ENCODE results near the gene SNTA1. TPM values are rescaled to one million over a fixed set of nuclear protein-coding genes. Genes with fewer than 3 reads are reported as not detected.

Gene SNTA1
- total and polyA plus RNA-seq, 2 of the 13 experiments (the other 11 are each of a cell fraction or from before 2014, with no cell fraction given): 16.4 to 18.3 TPM

GRCh38 chr20:33443006-33443511 is 504 bp downstream of the SNTA1 start (continued):
- no peak for TF ChIP-seq ARNT2 (CRISPR knock-in tag; IDR thresholded peaks at IDR 0.05; ENCODE audit: low read depth)
- TF ChIP-seq ZNF784 (CRISPR knock-in tag; IDR thresholded peaks at IDR 0.05; ENCODE audit: borderline replicate concordance): no peak
- peak; percentile 55; the same call in 1 of the 2 replicates for TF ChIP-seq EED (CRISPR knock-in tag; IDR thresholded peaks at IDR 0.05)
- TF ChIP-seq ZNF574 (CRISPR knock-in tag; IDR thresholded peaks at IDR 0.05): no peak
- no peak for TF ChIP-seq ZNF781 (CRISPR knock-in tag; IDR thresholded peaks at IDR 0.05; ENCODE audit: borderline replicate concordance, not compliant biosample characterization)
- peak; percentile 69; the same call in 1 of the 2 replicates for TF ChIP-seq MTA1 (CRISPR knock-in tag; IDR thresholded peaks at IDR 0.05; ENCODE audit: borderline replicate concordance)
- no peak for TF ChIP-seq NFYC (CRISPR knock-in tag; IDR thresholded peaks at IDR 0.05)
- no peak for TF ChIP-seq RAD21 (CRISPR knock-in tag; IDR thresholded peaks at IDR 0.05)
- no peak for TF ChIP-seq ZNF496 (CRISPR knock-in tag; IDR thresholded peaks at IDR 0.05; ENCODE audit: insufficient replicate concordance)
- TF ChIP-seq ZNF446 (CRISPR knock-in tag; IDR thresholded peaks at IDR 0.05): 0 out of 2 replicates have a peak, but pooled peaks have one; percentile 37
- no peak for TF ChIP-seq ZBTB20 (CRISPR knock-in tag; IDR thresholded peaks at IDR 0.05; ENCODE audit: borderline replicate concordance, low read depth)
- no peak for TF ChIP-seq ZNF30 (CRISPR knock-in tag; IDR thresholded peaks at IDR 0.05)
- no peak for TF ChIP-seq PRDM15 (CRISPR knock-in tag; IDR thresholded peaks at IDR 0.05)
- no peak for TF ChIP-seq ZNF414 (CRISPR knock-in tag; IDR thresholded peaks at IDR 0.05)
- TF ChIP-seq GLMP (CRISPR knock-in tag; IDR thresholded peaks at IDR 0.05; ENCODE audit: borderline replicate concordance): no peak
- no peak for TF ChIP-seq ZNF230 (CRISPR knock-in tag; IDR thresholded peaks at IDR 0.05)
- no peak for TF ChIP-seq ARNTL (CRISPR knock-in tag; IDR thresholded peaks at IDR 0.05)
- TF ChIP-seq ZNF234 (CRISPR knock-in tag; conservative IDR thresholded peaks at IDR 0.05): no peak
- no peak for TF ChIP-seq DDIT3 (CRISPR knock-in tag; IDR thresholded peaks at IDR 0.05)
- TF ChIP-seq SKI (IDR thresholded peaks at IDR 0.05; ENCODE audit: partially characterized antibody): no peak
- TF ChIP-seq ZNF550 (CRISPR knock-in tag; IDR thresholded peaks at IDR 0.05; ENCODE audit: borderline replicate concordance): no peak
